Trophoblast cell (in vitro differentiated cells and primary cell): Measurements from ENCODE around the gene TRPV5.

Source experiments
- DNase-seq, 2 donors: peaks; one replicate each; pipeline ENCODE4 v3.0.0-alpha.2; 2016
- H2AFZ ChIP-seq: 2 replicates; pipeline ENCODE4 v1.6.1; 2013; ENCODE audit warnings: low read length, moderate library complexity, mild to moderate bottlenecking; ENCODE audit not compliant: insufficient read depth, poor library complexity
- H2AK5ac ChIP-seq: 2 replicates; pipeline ENCODE4 v1.6.1; 2013; ENCODE audit warnings: mild to moderate bottlenecking, low read length
- H2BK120ac ChIP-seq: 2 replicates; pipeline ENCODE4 v1.6.1; 2013; ENCODE audit warnings: low read length, mild to moderate bottlenecking, moderate library complexity; ENCODE audit not compliant: insufficient read depth, poor library complexity
- H2BK12ac ChIP-seq: 2 replicates; pipeline ENCODE4 v1.6.1; 2013; ENCODE audit warnings: mild to moderate bottlenecking, low read length, moderate library complexity
- H2BK5ac ChIP-seq: 2 replicates; pipeline ENCODE4 v1.6.1; 2013; ENCODE audit warnings: low read length, low read depth, moderate library complexity, mild to moderate bottlenecking; ENCODE audit not compliant: poor library complexity
- H3K14ac ChIP-seq: 2 replicates; pipeline ENCODE4 v1.6.1; 2013; ENCODE audit warnings: mild to moderate bottlenecking, low read length
- H3K18ac ChIP-seq: 2 replicates; pipeline ENCODE4 v1.6.1; 2013; ENCODE audit warnings: mild to moderate bottlenecking, low read length
- H3K23ac ChIP-seq: 2 replicates; pipeline ENCODE4 v1.6.1; 2013; ENCODE audit warnings: low read length
- H3K27ac ChIP-seq: 2 replicates; pipeline ENCODE4 v1.5.1; 2013; ENCODE audit warnings: low read depth, mild to moderate bottlenecking, inconsistent platforms, low read length, moderate library complexity
- H3K27me3 ChIP-seq: 2 replicates; pipeline ENCODE4 v1.6.1; 2013; ENCODE audit warnings: inconsistent platforms, mild to moderate bottlenecking, low read length, moderate library complexity; ENCODE audit not compliant: insufficient read depth
- H3K36me3 ChIP-seq, 2 experiments: 1 replicate in 1 of 2; 2 replicates in 1 of 2; pipeline ENCODE4 v1.6.1; 2013; ENCODE audit warnings: low read length in 2 of 2, mild to moderate bottlenecking in 2 of 2, moderate library complexity in 1 of 2; ENCODE audit not compliant: insufficient read depth in 2 of 2, control insufficient read depth in 1 of 2
- H3K4ac ChIP-seq: 2 replicates; pipeline ENCODE4 v1.6.1; 2013; ENCODE audit warnings: low read depth, mild to moderate bottlenecking, low read length, moderate library complexity
- H3K4me1 ChIP-seq, 2 experiments: 1 replicate in 1 of 2; 2 replicates in 1 of 2; pipeline ENCODE4 v1.6.1; 2013; ENCODE audit warnings: low read length in 2 of 2, mild to moderate bottlenecking in 2 of 2, moderate library complexity in 1 of 2; ENCODE audit not compliant: insufficient read depth in 2 of 2, control insufficient read depth in 1 of 2
- H3K4me2 ChIP-seq: 2 replicates; pipeline ENCODE4 v1.6.1; 2013; ENCODE audit warnings: inconsistent platforms, mild to moderate bottlenecking, low read length, moderate library complexity
- H3K4me3 ChIP-seq: 2 replicates; pipeline ENCODE4 v1.5.1; 2013; ENCODE audit warnings: mild to moderate bottlenecking, low read depth, low read length, inconsistent platforms
- H3K79me1 ChIP-seq: one replicate; pipeline ENCODE4 v1.6.1; 2013; ENCODE audit warnings: low read length
- H3K79me2 ChIP-seq: 2 replicates; pipeline ENCODE4 v1.6.1; 2013; ENCODE audit warnings: low read length, mild to moderate bottlenecking; ENCODE audit not compliant: control insufficient read depth, insufficient read depth, poor library complexity
- H3K9ac ChIP-seq: 2 replicates; pipeline ENCODE4 v1.6.1; 2013; ENCODE audit warnings: mild to moderate bottlenecking, low read length
- H3K9me3 ChIP-seq: 2 replicates; pipeline ENCODE4 v1.6.1; 2013; ENCODE audit warnings: low read depth, mild to moderate bottlenecking, control low read depth, inconsistent platforms, low read length; ENCODE audit not compliant: insufficient read depth
- H4K12ac ChIP-seq: 2 replicates; pipeline ENCODE4 v1.6.1; 2013; ENCODE audit warnings: low read depth, mild to moderate bottlenecking, low read length, moderate library complexity
- H4K8ac ChIP-seq: 2 replicates; pipeline ENCODE4 v1.6.1; 2013; ENCODE audit warnings: low read depth, mild to moderate bottlenecking, low read length, moderate library complexity
- H4K91ac ChIP-seq: one replicate; pipeline ENCODE4 v1.6.1; 2013; ENCODE audit warnings: low read depth, mild to moderate bottlenecking, low read length, moderate library complexity
- WGBS: extraction: QIAGEN DNeasy Blood & Tissue Kit; methylation state at CpG from one replicate; pipeline ENCODE4 v1.1.7; 2013; ENCODE audit warnings: missing lambda C conversion rate; ENCODE audit not compliant: insufficient read length, insufficient coverage; ENCODE audit errors: extremely low coverage; 5-methylcytosine and 5-hydroxymethylcytosine counted together

TRPV5 gene

GRCh38 chr7:142880876-142881505 lies 52.6 kb downstream of the TRPV5 start:
- peaks cover 2% of the 10 kb centered on the region for H3K79me1 ChIP-seq
- H4K8ac ChIP-seq = no peak overlapping the region
- no peak overlapping the region for H4K12ac ChIP-seq
- no peak overlapping the region for H2BK12ac ChIP-seq
- H2AK5ac ChIP-seq = no peak overlapping the region
- H3K4me3 ChIP-seq = no peak overlapping the region
- H3K27ac ChIP-seq = no peak overlapping the region
- H4K91ac ChIP-seq = no peak overlapping the region
- no peak overlapping the region for H3K14ac ChIP-seq
- H2BK120ac ChIP-seq = no peak overlapping the region
- H3K4me1 ChIP-seq = peaks cover 22% of the 10 kb centered on the region in 2 experiments
- no peaks in the 10 kb centered on the region for H3K9me3 ChIP-seq
- H2AFZ ChIP-seq = no peak overlapping the region
- H3K4me2 ChIP-seq = no peak overlapping the region
- no peaks in the 10 kb centered on the region for H3K27me3 ChIP-seq
- peak; percentile 31 to 61 for DNase-seq
- H3K9ac ChIP-seq = no peak overlapping the region
- H2BK5ac ChIP-seq = no peak overlapping the region
- no peaks in the 10 kb centered on the region for H3K36me3 ChIP-seq
- WGBS = no CpG with 5 or more reads among the region's 8 CpGs
- no peaks in the 10 kb centered on the region for H3K79me2 ChIP-seq
- no peak overlapping the region for H3K18ac ChIP-seq
- no peak overlapping the region for H3K23ac ChIP-seq
- no peak overlapping the region for H3K4ac ChIP-seq

GRCh38 chr7:142879060-142879459 lies 54.5 kb downstream of the TRPV5 start:
- no peak overlapping the region for H2BK12ac ChIP-seq
- H3K14ac ChIP-seq = no peak overlapping the region
- H2BK120ac ChIP-seq = no peak overlapping the region
- H3K4me3 ChIP-seq = no peak overlapping the region
- no peak overlapping the region for H3K4ac ChIP-seq
- peaks cover 1% of the 10 kb centered on the region for H3K9me3 ChIP-seq
- no peak overlapping the region for H3K27ac ChIP-seq
- no peaks in the 10 kb centered on the region for H3K27me3 ChIP-seq
- no peak for DNase-seq
- H3K36me3 ChIP-seq = no peaks in the 10 kb centered on the region
- H3K18ac ChIP-seq = no peak overlapping the region
- no peak overlapping the region for H3K9ac ChIP-seq
- H3K4me2 ChIP-seq = no peak overlapping the region
- no peak overlapping the region for H2AFZ ChIP-seq
- no peak overlapping the region for H3K23ac ChIP-seq
- peaks cover 11 to 13% of the 10 kb centered on the region in 2 experiments for H3K4me1 ChIP-seq
- no peak overlapping the region for H4K12ac ChIP-seq
- no CpG with 5 or more reads among the region's 5 CpGs for WGBS
- no peak overlapping the region for H4K8ac ChIP-seq
- no peaks in the 10 kb centered on the region for H3K79me1 ChIP-seq
- no peak overlapping the region for H4K91ac ChIP-seq
- no peak overlapping the region for H2AK5ac ChIP-seq
- H2BK5ac ChIP-seq = no peak overlapping the region
- H3K79me2 ChIP-seq = no peaks in the 10 kb centered on the region

DNA sequence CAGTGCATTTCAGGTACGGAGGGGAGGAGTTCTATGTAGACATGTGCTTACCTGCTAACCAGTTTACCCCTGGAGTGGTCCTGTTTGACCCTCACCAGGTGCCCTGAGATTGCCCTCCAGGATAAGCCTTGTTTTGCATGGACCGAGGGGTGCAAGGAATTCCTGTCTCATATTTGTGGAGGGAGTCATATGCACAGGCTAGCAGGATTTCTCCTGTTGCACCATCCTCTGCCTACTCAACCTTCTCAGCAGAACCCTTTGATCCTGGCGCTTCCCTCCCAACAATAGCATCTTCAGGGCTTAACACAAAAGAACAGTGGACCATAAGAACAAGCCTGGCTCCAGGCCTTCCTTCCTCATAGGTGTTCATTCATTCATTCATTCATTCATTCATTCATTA lies 55.2 kb downstream of the TRPV5 start:
- H3K4me3 ChIP-seq = no peak overlapping the region
- H3K9me3 ChIP-seq = peaks cover 1% of the 10 kb centered on the region
- no peaks in the 10 kb centered on the region for H3K27me3 ChIP-seq
- H3K23ac ChIP-seq = no peak overlapping the region
- DNase-seq = no peak
- H3K4ac ChIP-seq = no peak overlapping the region
- no peak overlapping the region for H2BK120ac ChIP-seq
- no peak overlapping the region for H4K8ac ChIP-seq
- H2AK5ac ChIP-seq = no peak overlapping the region
- no peak overlapping the region for H3K4me2 ChIP-seq
- H3K27ac ChIP-seq = no peak overlapping the region
- H2BK5ac ChIP-seq = no peak overlapping the region
- H3K4me1 ChIP-seq = peaks cover 8 to 9% of the 10 kb centered on the region in 2 experiments
- no peaks in the 10 kb centered on the region for H3K79me1 ChIP-seq
- H2AFZ ChIP-seq = no peak overlapping the region
- no peak overlapping the region for H4K91ac ChIP-seq
- no peak overlapping the region for H3K18ac ChIP-seq
- WGBS = no CpG with 5 or more reads among the region's 3 CpGs
- H4K12ac ChIP-seq = no peak overlapping the region
- no peak overlapping the region for H3K9ac ChIP-seq
- no peak overlapping the region for H3K14ac ChIP-seq
- no peaks in the 10 kb centered on the region for H3K36me3 ChIP-seq
- no peak overlapping the region for H2BK12ac ChIP-seq
- no peaks in the 10 kb centered on the region for H3K79me2 ChIP-seq

DNA sequence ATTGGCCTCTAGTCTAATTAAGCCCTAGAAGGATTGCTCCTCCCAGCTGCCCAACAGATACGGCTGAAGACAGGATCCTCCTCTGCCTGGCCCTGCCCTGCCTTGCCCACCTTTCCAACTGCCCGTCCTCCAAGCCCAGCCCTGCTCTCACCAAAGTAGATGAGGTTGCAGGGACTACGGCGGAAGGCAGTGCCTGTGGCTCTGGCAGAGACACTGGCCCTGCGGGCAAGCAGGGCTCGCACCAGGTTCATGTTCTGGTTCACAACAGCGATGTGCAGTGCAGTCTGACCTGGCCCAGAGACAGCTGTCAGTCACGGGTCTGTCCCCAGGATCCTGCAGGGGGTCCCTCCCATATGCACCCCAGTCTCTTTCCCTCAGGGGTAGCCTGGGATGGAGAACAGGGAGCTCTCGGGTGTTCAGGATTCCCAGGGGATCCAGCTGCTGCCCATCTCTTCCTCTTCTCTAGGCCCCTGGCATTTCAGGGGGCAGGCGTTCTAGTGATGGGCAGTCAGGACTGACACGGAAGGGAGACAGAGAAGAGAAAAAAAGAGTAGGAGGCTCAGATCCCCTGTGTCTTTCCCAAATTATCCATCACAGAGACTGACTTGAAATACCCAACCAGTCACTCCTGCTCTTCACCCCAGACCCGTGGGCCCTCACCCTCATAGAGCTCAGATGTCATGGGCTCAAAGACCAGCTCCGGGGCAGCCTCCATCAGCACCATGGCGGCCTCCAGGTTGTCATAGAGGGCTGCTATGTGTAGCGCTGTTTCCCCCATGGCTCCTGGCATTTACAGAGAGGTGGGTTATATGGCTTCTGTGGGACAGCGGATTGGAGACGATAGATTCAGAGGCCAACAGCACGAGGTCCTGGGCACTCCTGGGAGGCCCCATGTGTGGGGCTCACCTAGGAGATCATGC lies 56.3 kb downstream of the TRPV5 start:
- no peak overlapping the region for H2AFZ ChIP-seq
- H3K79me1 ChIP-seq = no peaks in the 10 kb centered on the region
- no peak overlapping the region for H3K18ac ChIP-seq
- H3K9ac ChIP-seq = no peak overlapping the region
- H3K4me3 ChIP-seq = no peak overlapping the region
- no peak overlapping the region for H3K23ac ChIP-seq
- H3K27me3 ChIP-seq = no peaks in the 10 kb centered on the region
- H3K14ac ChIP-seq = no peak overlapping the region
- no peak for DNase-seq
- H4K91ac ChIP-seq = no peak overlapping the region
- H3K36me3 ChIP-seq = peaks cover 0 to 1% of the 10 kb centered on the region in 2 experiments
- WGBS = no CpG with 5 or more reads among the region's 18 CpGs
- no peak overlapping the region for H3K4me2 ChIP-seq
- H2AK5ac ChIP-seq = no peak overlapping the region
- no peak overlapping the region for H3K27ac ChIP-seq
- H3K4me1 ChIP-seq = peaks cover 4 to 6% of the 10 kb centered on the region in 2 experiments
- no peak overlapping the region for H2BK5ac ChIP-seq
- H3K79me2 ChIP-seq = no peaks in the 10 kb centered on the region
- H3K4ac ChIP-seq = no peak overlapping the region
- H2BK120ac ChIP-seq = no peak overlapping the region
- H3K9me3 ChIP-seq = peaks cover 1% of the 10 kb centered on the region
- H2BK12ac ChIP-seq = no peak overlapping the region
- no peak overlapping the region for H4K12ac ChIP-seq
- no peak overlapping the region for H4K8ac ChIP-seq
